ENCODE data around the gene RALGPS1.

Gene RALGPS1

GRCh38 chr9:127204771-127205470 is 290.3 kb downstream of the RALGPS1 start:
- TF ChIP-seq CTCF (IDR thresholded peaks at IDR 0.05): no peak; the same call in 1 of the 2 replicates

- no peak for TF ChIP-seq CTCF (IDR thresholded peaks at IDR 0.05)
Observed at GRCh38 chr9:127205952-127206351, 291.4 kb downstream of the RALGPS1 start.

GRCh38 chr9:127206666-127207065 is 292.1 kb downstream of the RALGPS1 start:
- TF ChIP-seq CTCF (IDR thresholded peaks at IDR 0.05): no peak

- no peak for TF ChIP-seq CTCF (IDR thresholded peaks at IDR 0.05)
Observed at GRCh38 chr9:127207734-127208410, 293.3 kb downstream of the RALGPS1 start.

- no peak for TF ChIP-seq CTCF (IDR thresholded peaks at IDR 0.05)
Observed at GRCh38 chr9:127208416-127208815, 293.8 kb downstream of the RALGPS1 start.

GRCh38 chr9:127209220-127209619 is 294.6 kb downstream of the RALGPS1 start:
- no peak for TF ChIP-seq CTCF (IDR thresholded peaks at IDR 0.05)

- TF ChIP-seq CTCF (IDR thresholded peaks at IDR 0.05): no peak
Observed at GRCh38 chr9:127209948-127210640, 295.5 kb downstream of the RALGPS1 start.
